Measurements from ENCODE around the gene RPL12.

Gene RPL12

GRCh38 chr9:127437497-127438264 lies 13.5 kb downstream of the RPL12 start:
- ChIA-PET POLR2A (interaction anchor here (0.8 kb wide), 1 partner anchor 13 kb away, joined by 3 read pairs; the partner anchor contains the start of genes LRSAM1 and RPL12), CTCF (no interaction called here)
- DNase-seq (ENCODE audit: extremely low spot score), result no peak
- TF ChIP-seq CTCF (IDR thresholded peaks at IDR 0.05; ENCODE audit: control extremely low read depth, extremely low read depth, low read depth, missing control alignments), result no peak

GRCh38 chr9:127430415-127430814 lies 20.8 kb downstream of the RPL12 start:
- POLR2A ChIA-PET, result interaction anchor here (0.6 to 1.6 kb wide), 2 partner anchors 14 to 20 kb away, joined by 3 to 5 read pairs; partner anchors contain the start of genes LRSAM1 and RPL12
- no peak for TF ChIP-seq CTCF (IDR thresholded peaks at IDR 0.05; ENCODE audit: control extremely low read depth, extremely low read depth, low read depth, missing control alignments)
- CTCF ChIA-PET, result interaction anchor here (1.6 kb wide), 1 partner anchor 20 kb away, joined by 3 read pairs; no protein-coding TSS in a partner anchor
- no peak for DNase-seq (ENCODE audit: extremely low spot score)

GRCh38 chr9:127428348-127428747 lies 22.9 kb downstream of the RPL12 start:
- ChIA-PET CTCF (no interaction called here), POLR2A (interaction anchor here (1.0 kb wide), 1 partner anchor 23 kb away, joined by 4 read pairs; the partner anchor contains the start of genes LRSAM1 and RPL12)
- no peak for TF ChIP-seq CTCF (IDR thresholded peaks at IDR 0.05; ENCODE audit: control extremely low read depth, extremely low read depth, low read depth, missing control alignments)
- no peak for DNase-seq (ENCODE audit: extremely low spot score)

GRCh38 chr9:127426756-127427155 lies 24.4 kb downstream of the RPL12 start:
- CTCF ChIA-PET, result no interaction called here
- POLR2A ChIA-PET, result interaction anchor here (0.6 kb wide), 2 partner anchors 16 to 271 kb away, joined by 3 read pairs; no protein-coding TSS in a partner anchor
- TF ChIP-seq CTCF (IDR thresholded peaks at IDR 0.05; ENCODE audit: control extremely low read depth, extremely low read depth, low read depth, missing control alignments), result no peak
- DNase-seq (ENCODE audit: extremely low spot score), result no peak

GRCh38 chr9:127424676-127424999 lies 26.6 kb downstream of the RPL12 start:
- no peak for DNase-seq (ENCODE audit: extremely low spot score)
- CTCF ChIA-PET, result interaction anchor here (1.3 to 1.8 kb wide), 3 partner anchors 17 to 210 kb away, joined by 3 to 5 read pairs (median 4); no protein-coding TSS in a partner anchor
- POLR2A ChIA-PET, result interaction anchor here (0.9 to 1.8 kb wide), 4 partner anchors 19 to 28 kb away, joined by 3 to 12 read pairs (median 6); partner anchors contain the start of genes LRSAM1, RPL12 and SLC2A8
- TF ChIP-seq CTCF (IDR thresholded peaks at IDR 0.05; ENCODE audit: control extremely low read depth, extremely low read depth, low read depth, missing control alignments), result no peak

GRCh38 chr9:127423934-127424675 lies 27.1 kb downstream of the RPL12 start, which contains the start of gene ZNF79:
Gene ZNF79, plus strand, starts transcription at chr9:127424382. Its CDS starts 406 bp downstream, at chr9:127424788.
- POLR2A ChIA-PET, result interaction anchor here (0.9 to 1.8 kb wide), 4 partner anchors 20 to 27 kb away, joined by 3 to 12 read pairs (median 6); partner anchors contain the start of genes LRSAM1, RPL12 and SLC2A8
- peak; percentile 96 for DNase-seq (ENCODE audit: extremely low spot score)
- CTCF ChIA-PET, result interaction anchor here (1.3 to 1.8 kb wide), 3 partner anchors 17 to 209 kb away, joined by 3 to 5 read pairs (median 4); no protein-coding TSS in a partner anchor
- no peak for TF ChIP-seq CTCF (IDR thresholded peaks at IDR 0.05; ENCODE audit: control extremely low read depth, extremely low read depth, low read depth, missing control alignments)
